ENCODE measurements around the gene BOK.
"Not testable (repeated sequence)": the region's sequence is repeated elsewhere in the genome, so short reads cannot be mapped to it uniquely, and the experiment has no call there.

Gene BOK

DNA sequence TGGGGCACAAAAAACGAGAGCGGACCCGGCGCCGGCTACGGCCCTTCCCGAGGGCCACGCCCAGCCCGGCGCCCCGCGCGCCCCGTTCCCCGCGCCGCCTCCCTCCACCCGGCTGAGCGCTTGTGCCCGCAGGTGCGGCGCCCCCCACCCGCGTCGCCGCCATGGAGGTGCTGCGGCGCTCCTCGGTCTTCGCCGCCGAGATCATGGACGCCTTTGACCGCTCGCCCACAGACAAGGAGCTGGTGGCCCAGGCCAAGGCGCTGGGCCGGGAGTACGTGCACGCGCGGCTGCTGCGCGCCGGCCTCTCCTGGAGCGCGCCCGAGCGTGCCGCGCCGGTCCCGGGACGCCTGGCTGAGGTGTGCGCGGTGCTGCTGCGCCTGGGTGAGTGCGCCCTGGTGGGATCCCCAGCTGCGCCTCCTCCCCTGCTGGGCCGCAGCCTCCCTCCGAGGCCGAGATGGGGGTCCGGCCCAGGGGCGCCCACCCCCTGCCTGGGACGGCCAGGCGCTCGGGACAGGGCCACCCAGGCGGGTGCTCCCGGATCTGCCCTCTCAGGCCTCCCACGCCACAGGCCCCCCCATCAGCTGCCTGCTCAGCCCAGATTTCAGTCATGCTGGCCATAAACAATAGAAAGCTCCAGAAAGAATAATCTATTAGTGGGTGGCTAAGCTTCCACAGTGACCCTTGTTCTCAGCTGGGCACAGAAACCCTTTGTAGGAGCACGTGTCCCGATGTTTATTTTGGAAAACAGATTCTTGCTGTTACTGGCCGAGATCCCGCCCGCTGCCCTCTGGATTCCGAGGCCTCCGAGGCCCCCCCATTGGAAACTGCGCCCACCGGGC is 997 bp downstream of the BOK start:
- DNase-seq, result no peak

DNA sequence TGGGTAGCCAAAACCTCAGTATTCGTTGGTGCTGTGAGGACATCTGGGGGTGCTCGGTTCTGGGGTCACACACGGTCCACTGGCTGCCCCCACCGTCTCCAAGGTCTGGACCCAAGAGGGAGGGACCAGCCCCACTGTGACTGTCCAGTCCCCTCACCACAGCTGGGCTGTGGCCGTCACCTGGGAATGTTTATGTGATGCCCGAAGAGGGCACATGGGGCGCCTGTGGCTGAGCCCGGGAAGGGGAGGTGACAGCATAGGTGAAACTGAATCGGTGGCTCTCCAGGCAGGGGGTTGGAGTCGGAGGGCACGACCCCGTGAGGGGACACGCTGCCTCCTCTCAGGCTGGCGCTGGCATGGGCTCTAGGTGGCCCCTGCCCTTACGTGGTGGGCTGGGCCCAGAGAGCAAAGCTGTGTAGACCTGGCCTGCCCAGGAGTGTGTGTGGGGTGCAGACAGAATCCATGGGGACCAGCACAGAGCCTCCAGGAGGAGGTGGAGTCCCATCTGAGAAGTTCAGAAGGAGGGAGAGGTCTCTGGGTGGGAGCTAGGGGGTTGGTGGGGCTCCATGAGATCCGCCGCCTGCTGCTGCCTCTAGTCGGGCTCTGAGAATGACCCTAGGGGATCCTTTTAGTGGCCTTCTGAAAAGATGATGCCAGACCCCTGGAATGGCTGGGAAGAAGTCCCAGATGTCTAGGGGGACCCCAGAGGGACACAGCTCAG is 1.8 kb downstream of the BOK start:
- DNase-seq, result no peak

DNA sequence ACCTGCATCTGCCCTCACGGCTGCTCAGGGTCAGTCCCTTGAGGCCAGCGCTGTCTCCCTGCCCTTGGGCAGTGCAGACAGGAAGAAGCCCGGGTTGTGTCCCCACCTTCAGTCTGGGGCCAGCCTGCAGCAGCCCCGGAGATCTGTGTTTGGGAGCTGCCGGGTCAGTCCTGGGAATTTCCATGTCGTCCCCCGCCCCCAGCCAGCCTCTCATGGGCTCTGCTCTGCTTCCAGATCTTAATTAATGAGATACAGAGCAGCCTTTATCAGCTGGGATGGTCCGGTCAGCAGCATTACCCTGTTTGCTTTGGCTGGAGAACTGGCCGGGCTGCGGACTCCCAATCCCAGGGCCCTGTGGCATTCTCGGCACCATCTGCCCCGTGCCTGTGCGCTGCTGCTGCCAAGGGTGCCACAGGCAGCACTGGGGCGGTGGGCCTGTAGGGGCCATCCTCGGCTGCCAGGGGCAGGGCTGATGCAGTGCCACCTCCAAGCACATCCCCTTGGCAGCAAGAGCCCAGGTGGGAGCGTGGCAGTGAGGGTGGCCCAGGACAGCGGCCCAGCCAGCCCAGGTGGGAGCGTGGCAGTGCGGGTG is 2.4 kb downstream of the BOK start:
- no peak for DNase-seq

DNA sequence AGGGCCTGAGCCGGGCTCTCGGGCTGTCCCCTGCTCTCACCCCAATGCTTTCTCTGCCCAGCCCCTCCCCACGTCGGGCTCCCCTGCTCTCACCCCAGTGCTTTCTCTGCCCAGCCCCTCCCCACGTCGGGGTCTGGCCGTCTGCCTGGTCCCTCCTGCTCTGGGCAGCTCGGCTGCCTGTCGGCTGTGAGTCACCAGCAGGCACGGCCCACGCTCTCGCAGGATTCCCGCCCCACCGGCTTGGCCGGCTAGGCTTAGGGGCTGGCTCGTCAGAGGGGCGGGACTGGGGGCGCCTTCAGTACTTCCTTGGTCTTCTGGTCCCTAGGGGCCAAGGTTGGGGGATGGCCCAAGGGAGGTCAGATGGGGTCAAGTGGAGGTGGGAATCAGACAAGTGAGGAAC is 3.3 kb downstream of the BOK start:
- no peak for DNase-seq

DNA sequence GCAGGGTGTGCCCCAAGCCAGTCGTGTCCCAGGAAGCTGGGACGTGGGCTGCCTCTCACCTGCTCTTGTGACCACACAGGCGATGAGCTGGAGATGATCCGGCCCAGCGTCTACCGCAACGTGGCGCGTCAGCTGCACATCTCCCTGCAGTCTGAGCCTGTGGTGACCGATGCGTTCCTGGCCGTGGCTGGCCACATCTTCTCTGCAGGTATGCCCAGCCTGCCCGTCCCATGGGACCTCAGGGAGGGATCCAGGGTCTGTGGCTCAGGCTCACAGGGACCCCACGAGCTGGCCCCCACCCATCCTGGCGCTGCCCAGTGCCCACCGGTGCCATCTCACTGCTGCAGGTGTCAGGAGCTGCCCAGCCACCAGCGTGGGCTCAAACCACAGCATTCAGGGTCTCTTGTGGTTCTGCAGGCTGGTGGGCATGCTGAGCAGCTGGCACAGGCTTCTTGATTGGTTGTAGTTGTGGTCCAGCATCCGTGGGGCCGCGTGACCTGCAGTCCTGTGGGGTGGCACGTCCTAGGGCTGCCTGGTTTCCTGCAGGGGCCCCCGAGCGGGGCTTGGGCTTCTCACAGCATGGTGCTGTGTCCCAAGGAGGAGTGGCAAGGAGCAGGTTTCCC is 3.8 kb downstream of the BOK start:
- DNase-seq, result no peak

DNA sequence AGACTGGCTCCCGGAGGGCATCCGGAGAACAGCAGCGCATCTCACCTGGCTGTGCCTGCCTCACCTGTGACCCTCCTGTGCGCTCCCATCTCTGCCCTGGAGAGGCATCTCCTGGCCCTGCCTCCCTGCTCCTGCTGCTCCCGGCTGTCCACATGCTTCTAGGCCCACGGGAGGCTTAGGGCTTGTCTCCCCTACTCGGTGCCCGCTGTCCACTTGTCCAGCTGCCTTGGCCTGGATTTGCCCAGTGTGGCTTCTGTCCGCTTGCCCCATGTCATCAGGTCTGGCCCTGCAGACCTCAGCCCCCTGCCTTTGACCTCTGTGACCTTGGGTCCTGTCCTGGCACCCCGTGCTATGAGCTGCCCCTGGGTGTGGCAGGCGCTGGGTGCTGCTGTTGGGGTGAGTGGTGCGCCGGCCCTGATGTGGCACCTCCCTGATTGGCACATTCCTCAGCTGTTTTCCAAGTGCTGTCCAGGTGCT is 4.5 kb downstream of the BOK start:
- no peak for DNase-seq

DNA sequence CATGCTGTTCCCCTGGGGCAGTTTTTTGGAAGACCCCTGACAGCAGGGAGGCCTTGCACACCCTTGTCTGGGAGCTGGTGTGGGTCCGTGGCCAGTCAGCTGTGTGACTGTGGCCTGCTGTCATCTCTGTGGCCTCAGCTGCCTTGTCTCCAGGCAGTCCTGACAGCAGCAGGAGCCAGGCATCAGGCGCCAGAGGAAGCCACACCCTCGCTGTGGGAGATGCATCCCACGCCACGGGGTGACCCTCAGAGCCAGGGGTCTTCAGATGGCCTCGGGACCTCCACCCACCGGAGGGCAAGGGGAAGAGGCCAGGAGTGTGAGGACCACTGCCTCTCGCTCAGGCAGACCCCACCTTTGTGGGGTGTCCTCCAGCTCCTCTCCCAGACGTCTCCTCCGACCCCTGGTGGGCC is 5.0 kb downstream of the BOK start:
- DNase-seq, result no peak

DNA sequence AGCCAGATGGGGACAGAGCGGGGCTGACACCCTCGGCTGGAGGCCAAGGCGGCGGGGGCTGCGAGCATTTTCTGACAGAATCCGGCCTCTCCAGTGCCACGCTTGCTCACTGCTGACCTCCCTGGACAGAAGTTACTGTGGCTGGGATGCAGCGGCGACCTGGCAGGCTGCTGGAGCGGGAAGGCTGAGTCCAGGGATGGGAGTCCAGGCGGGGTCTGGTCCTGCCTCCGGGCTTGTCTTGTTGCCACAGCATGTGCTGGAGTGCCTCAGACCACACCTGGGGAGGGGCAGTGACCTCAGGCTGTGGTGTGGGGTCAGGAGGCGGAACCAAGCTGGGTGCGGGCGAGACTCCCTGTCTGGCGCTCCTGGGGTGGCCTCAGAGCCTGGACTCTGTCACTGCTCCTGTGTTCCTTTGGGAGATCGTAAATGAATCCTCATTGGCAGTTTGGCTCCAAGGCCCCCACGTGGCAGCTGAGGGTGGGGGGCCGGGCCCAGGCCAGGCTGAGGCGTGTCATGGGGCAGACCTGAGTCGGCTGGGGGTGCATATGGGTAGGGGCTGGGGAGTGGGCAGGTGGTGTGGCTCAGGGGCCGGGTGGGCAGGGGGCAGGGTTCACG is 5.5 kb downstream of the BOK start:
- no peak for DNase-seq

DNA sequence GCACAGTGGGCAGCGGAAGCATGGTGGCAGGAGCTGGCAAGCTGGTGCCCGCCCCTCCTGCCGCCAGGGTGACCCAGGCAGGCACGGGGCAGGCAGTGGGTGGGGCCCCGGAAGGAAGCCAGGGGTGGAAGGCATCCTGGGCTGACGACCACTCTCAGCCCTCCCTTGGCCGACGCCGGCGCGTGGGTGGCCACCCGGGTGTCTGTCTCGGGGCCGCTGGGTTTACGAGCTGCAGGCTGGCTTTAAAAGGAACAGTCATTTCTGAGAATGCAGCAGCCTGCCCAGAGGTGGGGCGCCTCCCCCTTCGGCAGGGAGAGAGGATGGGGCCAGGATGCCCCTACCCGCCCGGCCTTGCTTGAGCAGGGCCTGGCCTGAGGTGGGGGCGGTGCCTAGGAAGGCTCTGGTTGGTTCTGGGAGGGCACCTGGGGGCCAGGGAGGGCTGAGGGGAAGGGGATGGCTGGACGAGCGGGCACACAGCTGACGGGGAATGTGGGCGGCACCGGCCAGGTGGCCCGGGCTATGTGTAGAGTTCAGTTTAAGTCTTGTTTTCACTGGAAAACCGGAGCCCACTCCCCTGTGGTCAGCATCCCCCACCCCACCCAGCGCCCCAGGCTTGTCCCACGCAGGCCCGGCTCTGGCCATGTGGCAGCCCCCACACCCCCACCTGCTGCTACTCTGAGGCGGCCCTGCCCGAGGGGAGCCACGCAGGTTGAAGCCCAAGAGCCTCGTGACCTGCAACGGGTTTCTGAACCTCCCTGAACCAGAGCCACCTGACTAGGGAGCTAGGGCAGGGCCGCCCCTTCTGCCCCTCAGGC is 6.3 kb downstream of the BOK start:
- DNase-seq, result no peak

DNA sequence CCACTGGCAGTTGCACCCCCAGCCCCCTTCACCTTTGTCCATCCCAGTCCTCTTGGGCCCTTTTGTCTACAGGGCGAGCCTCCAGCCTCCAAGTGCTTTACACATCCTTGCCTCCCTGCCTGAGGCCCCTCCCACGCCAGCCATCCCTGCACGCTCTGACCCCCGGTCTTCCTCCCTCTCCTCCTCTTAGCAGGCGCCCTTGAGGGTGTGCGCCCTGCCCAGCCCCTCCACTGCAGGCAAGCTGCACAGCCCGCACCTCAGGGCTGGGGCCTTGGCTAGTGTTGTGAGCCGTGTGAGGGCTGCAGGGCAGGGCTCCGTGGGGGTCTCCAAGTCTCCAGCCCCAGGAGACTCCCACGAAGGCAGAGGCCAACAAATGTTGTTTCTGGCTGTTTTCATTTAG is 6.9 kb downstream of the BOK start:
- DNase-seq, result no peak

DNA sequence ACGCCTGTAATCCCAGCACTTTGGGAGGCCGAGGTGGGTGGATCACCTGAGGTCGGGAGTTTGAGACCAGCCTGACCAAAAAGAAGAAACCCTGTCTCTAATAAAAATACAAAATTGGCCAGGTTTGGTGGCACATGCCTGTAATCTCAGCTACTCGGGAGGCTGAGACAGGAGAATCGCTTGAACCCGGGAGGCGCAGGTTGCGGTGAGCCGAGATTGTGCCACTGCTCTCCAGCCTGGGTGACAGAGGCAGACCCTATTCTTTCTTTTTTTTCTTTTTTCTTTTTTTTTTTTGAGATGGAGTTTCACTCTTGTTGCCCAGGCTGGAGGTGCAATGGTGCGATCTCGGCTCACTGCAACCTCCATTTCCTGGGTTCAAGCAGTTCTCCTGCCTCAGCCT is 7.5 kb downstream of the BOK start:
- DNase-seq, result not testable (repeated sequence)

DNA sequence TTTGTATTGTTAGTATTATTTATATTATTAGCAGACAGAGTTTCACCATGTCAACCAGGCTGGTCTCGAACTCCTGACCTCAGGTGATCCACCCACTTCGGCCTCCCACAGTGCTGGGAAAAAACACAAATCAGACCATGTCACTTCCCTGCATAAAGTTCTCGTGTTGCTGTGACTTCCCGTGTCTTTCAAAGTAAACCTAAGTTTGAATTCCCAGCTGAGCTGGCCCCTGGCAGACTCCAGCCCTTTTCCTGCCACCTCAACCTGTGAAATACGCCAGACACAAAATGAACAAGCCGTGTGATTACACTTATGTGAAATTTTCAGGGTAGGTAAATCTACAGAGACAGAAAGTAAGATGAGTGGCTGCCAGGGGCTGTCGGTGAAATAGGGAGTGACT is 7.9 kb downstream of the BOK start:
- no peak for DNase-seq

DNA sequence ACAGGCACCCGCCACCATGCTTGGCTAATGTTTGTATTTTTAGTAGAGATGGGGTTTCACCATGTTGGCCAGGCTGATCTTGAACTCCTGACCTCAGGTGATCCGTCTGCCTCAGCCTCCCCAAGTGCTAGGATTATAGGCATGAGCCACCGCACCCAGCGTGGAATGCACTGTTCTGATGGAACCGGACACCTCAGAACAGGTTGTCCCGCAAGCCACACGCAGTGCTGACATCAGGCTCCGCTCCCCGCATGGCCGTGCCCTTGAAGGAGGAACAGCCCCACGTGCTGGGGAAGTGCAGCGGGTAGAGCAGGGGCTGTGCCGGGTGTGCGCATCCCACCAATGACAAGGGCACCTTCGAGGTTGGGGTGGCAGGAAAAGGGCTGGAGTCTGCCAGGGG is 8.7 kb downstream of the BOK start:
- DNase-seq, result not testable (repeated sequence)

DNA sequence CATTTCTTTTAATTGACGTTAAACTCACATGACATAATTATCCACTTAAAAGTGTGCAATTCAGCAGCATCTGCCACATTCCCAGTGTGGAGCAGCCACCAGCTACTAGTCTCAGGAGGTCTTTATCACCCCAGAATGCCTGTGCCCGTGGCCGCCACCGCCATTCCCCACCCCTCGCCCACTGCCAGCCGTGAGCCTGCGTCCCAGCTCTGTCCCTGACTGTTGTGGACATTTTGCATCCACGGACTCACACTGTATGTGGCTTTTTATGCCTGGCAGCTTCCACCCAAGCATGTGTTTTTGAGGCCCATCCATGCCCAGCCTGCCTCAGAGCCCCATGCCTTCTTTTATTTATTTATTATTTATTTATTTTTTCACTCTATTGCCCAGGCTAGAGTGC is 9.2 kb downstream of the BOK start:
- no peak for DNase-seq

DNA sequence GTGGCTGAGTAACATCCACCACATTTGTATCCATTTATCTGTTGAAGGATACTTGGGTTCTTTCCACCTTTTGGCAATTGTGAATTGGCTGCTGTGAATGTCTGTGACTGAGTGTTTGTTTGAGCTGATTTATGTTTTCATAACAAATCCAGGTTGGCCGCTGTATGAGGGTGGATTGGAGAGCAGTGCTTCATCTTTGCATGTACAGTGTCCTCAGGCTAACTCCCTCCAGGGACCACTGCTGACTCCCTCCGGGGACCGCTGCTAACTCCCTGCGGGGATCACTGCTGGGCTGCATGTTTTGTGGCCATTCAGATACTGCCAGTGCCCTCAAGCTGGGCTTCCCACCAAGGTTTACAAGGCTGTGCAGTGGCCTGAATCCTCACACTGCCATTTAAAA is 10.2 kb downstream of the BOK start:
- no peak for DNase-seq

DNA sequence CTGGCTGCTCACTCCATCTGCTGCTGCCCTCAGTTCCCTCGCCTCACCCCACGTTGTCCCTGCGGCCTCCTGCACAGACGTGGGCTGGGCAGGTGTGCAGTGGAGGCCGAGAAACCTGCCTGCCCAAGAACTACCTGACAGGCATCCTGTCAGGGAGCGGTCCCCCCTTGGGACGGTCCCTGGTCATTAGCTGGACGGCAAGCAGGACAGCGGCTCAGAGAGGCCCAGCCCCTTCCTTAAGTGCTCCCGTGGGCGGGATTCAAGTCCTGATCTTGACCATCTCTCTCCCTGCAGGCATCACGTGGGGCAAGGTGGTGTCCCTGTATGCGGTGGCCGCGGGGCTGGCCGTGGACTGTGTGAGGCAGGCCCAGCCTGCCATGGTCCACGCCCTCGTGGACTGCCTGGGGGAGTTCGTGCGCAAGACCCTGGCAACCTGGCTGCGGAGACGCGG is 11.3 kb downstream of the BOK start:
- no peak for DNase-seq

DNA sequence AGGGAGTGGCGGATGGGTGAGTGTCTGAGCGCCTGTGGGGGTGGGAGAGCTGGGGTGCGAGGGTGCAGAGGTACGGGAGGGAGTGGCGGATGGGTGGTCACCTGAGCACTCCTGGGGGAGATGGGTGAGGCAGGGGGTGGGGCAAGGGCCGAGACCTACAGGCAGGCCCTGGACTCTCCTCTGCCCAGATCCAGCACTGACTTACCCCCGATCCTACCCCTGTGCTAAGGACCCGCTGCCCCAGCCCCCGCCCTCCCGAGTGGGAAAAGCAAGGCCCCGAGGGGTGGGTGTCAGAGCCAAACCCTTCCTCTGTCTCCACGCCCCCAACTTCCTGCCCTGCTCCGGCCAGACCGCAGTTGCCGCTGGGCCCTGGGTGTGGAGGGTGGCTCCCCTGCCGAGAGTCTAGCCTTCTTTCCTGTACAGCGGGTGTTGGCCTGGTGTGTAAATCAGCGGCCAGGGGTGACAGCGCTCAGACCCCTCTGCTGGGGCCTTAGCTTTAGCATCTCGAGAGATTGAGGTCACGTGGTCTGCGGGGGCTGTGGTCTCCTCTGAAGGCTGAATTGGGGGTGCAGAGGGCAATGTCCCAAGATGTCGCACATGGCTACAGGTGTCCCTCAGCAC is 12.5 kb downstream of the BOK start:
- DNase-seq, result no peak

DNA sequence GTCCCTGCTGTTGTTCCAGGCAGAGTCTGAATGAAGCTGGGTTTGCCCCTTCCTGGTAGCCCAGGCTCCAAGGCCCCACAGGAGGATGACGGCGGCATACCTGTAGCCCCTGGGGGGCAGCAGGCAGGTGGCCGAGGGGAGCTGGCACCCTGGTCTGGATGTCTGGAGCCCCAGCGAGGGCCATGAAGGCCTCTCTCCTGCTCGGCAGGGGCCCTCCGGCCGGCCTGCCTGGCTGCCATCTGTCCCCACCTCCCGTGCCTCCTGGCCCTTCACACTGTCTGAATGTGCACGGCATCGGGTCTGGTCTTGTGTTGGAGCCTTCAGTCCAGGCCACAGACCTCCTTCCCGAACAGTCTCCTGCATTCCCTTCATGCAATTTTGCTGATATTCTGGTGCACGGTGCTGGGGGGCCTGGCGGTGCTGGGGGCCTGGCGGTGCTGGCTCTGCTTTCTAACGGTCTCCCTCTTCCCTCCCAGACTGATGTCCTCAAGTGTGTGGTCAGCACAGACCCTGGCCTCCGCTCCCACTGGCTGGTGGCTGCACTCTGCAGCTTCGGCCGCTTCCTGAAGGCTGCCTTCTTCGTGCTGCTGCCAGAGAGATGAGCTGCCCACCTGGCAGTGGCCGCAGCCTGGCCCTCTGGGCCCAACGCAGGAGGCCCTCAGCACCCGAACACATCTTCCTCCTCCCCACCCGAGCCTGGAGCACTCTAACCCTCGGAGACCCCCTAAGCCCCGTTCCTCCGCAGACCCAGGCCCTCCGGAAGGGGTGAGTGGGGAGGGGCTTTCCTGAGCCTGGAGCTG is 13.5 kb downstream of the BOK start:
- DNase-seq, result no peak

DNA sequence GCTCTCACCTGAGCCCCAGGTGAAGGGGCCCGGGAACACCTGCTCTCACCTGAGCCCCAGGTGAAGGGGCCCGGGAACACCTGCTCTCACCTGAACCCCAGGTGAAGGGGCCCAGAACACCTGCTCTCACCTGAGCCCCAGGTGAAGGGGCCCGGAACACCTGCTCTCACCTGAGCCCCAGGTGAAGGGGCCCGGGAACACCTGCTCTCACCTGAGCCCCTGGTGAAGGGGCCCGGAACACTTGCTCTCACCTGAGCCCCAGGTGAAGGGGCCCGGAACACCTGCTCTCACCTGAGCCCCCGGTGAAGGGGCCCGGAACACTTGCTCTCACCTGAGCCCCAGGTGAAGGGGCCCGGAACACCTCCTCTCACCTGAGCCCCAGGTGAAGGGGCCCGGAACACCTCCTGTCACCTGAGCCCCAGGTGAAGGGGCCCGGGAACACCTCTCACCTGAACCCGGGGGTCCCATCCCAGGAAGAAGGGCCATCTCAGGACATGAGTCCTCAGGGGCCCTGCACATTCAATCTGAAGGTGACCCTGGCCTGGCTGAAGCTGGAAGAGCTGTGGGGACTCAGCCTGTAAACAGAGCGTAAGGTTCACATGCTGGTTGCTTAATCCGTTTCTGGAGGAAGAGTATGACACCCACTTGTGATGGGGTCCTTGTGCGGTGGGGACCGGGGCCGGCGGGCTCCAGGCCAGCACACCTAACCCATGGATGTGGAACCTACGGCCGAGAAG is 14.5 kb downstream of the BOK start:
- not testable (repeated sequence) for DNase-seq

DNA sequence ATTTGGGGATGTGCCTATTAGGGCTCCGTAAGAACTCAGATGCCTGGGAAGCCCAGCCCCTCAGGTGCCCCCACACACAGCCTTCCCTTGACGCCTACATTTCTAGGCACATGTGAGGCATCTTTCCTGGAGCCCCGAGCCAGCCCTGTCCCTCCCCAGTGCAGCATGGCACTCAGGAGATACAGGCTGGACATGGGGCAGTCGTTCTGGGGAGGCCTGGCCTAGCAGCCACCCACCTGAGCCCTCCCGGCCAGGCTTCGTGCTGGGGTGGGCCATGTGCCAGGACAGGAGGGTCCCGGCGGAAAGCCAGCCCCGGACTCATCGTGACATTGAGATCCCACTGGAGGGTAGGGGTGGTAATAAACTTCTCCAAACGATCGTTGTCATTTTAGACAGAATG is 15.2 kb downstream of the BOK start:
- DNase-seq, result no peak

Measured in MV-4-11 (cell line).